SK-N-SH treated with all-trans-retinoic acid at 6 μM for 48 hours (cell line): ENCODE measurements around the gene CACNB2.
A peak's percentile ranks its signal among the peaks of the same experiment; 100 is the strongest.

ENCODE experiments used
- GLIS3 ChIP-seq: fragments of 250-450 bp; sonication (Bioruptor Pico); IDR thresholded peaks from 2 replicates; pipeline ENCODE4 v1.5.0; 2020; ENCODE audit warnings: mild to moderate bottlenecking, moderate library complexity
- PPARA ChIP-seq: fragments of 250-450 bp; sonication (Bioruptor Pico); IDR thresholded peaks from 2 replicates; pipeline ENCODE4 v1.5.0; 2020; ENCODE audit warnings: mild to moderate bottlenecking, borderline replicate concordance
- SNAI2 ChIP-seq: fragments of 250-450 bp; sonication (Bioruptor Pico); IDR thresholded peaks from 2 replicates; pipeline ENCODE4 v1.5.0; 2020; ENCODE audit warnings: mild to moderate bottlenecking, moderate library complexity
- ZC3H10 ChIP-seq: fragments of 250-450 bp; sonication (Bioruptor Pico); IDR thresholded peaks from 2 replicates; pipeline ENCODE4 v1.5.1; 2021; ENCODE audit warnings: mild to moderate bottlenecking, moderate library complexity
- ZFP3 ChIP-seq: fragments of 250-450 bp; sonication (Bioruptor Pico); IDR thresholded peaks from 2 replicates; pipeline ENCODE4 v1.5.0; 2020; ENCODE audit warnings: mild to moderate bottlenecking, moderate library complexity
- ZFP30 ChIP-seq: fragments of 450-650 bp; formaldehyde crosslinking; IDR thresholded peaks from 2 replicates; pipeline ENCODE4 v1.5.0; 2022; ENCODE audit warnings: mild to moderate bottlenecking, moderate library complexity
- ZNF8 ChIP-seq: fragments of 450-650 bp; formaldehyde crosslinking; IDR thresholded peaks from 2 replicates; pipeline ENCODE4 v1.5.0; 2020; ENCODE audit warnings: mild to moderate bottlenecking, moderate library complexity
- TF ChIP-seq, protein P1 (sequence below): fragments of 250-450 bp; sonication (Bioruptor Pico); IDR thresholded peaks from 2 replicates; pipeline ENCODE4 v1.8.0; 2020; ENCODE audit warnings: mild to moderate bottlenecking, moderate library complexity, borderline replicate concordance
- TF ChIP-seq, protein P2 (sequence below): fragments of 250-450 bp; sonication (Bioruptor Pico); IDR thresholded peaks from 2 replicates; pipeline ENCODE4 v1.5.1; 2020; ENCODE audit warnings: low read depth, mild to moderate bottlenecking, moderate library complexity
- TF ChIP-seq, protein P3 (sequence below): fragments of 250-450 bp; sonication (Bioruptor Pico); IDR thresholded peaks from 2 replicates; pipeline ENCODE4 v1.5.0; 2020; ENCODE audit warnings: mild to moderate bottlenecking, moderate library complexity
- TF ChIP-seq, protein P4 (sequence below): fragments of 250-450 bp; sonication (Bioruptor Pico); IDR thresholded peaks from 2 replicates; pipeline ENCODE4 v1.8.0; 2021; ENCODE audit warnings: low read depth, mild to moderate bottlenecking, moderate library complexity, borderline replicate concordance

DNA sequence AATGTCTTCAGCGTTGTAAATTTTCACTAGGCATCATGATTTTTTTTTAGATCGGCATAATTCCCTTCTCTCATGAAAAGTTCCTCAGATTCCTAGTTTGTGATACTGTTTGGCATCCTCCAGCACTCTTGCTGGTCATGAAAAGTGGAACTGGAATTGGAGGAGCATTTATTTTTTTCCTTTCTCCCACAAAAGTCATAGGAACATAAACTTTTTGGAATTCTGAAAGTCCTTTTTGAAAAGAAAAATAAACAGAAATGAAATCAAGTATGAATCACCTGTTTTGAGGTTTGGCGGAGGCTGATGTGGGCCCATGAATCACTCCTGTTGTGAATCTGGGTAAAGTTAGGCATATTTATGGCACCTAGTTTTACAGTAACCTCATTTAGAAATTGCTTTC lies 17.7 kb downstream of the CACNB2 start:
- TF ChIP-seq PPARA (CRISPR knock-in tag) (no peak), ZNF8 (CRISPR knock-in tag) (no peak), ZC3H10 (CRISPR knock-in tag) (0 out of 2 replicates have a peak, but pooled peaks have one; percentile 41), ZFP3 (CRISPR knock-in tag) (no peak), GLIS3 (CRISPR knock-in tag) (no peak), SNAI2 (CRISPR knock-in tag) (no peak), ZFP30 (no peak)
- TF ChIP-seq, protein P1, sequence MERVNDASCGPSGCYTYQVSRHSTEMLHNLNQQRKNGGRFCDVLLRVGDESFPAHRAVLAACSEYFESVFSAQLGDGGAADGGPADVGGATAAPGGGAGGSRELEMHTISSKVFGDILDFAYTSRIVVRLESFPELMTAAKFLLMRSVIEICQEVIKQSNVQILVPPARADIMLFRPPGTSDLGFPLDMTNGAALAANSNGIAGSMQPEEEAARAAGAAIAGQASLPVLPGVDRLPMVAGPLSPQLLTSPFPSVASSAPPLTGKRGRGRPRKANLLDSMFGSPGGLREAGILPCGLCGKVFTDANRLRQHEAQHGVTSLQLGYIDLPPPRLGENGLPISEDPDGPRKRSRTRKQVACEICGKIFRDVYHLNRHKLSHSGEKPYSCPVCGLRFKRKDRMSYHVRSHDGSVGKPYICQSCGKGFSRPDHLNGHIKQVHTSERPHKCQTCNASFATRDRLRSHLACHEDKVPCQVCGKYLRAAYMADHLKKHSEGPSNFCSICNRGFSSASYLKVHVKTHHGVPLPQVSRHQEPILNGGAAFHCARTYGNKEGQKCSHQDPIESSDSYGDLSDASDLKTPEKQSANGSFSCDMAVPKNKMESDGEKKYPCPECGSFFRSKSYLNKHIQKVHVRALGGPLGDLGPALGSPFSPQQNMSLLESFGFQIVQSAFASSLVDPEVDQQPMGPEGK: peak; percentile 35; the same call in 1 of the 2 replicates
- TF ChIP-seq, protein P2, sequence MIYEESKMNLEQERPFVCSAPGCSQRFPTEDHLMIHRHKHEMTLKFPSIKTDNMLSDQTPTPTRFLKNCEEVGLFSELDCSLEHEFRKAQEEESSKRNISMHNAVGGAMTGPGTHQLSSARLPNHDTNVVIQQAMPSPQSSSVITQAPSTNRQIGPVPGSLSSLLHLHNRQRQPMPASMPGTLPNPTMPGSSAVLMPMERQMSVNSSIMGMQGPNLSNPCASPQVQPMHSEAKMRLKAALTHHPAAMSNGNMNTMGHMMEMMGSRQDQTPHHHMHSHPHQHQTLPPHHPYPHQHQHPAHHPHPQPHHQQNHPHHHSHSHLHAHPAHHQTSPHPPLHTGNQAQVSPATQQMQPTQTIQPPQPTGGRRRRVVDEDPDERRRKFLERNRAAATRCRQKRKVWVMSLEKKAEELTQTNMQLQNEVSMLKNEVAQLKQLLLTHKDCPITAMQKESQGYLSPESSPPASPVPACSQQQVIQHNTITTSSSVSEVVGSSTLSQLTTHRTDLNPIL: no peak
- TF ChIP-seq, protein P3, sequence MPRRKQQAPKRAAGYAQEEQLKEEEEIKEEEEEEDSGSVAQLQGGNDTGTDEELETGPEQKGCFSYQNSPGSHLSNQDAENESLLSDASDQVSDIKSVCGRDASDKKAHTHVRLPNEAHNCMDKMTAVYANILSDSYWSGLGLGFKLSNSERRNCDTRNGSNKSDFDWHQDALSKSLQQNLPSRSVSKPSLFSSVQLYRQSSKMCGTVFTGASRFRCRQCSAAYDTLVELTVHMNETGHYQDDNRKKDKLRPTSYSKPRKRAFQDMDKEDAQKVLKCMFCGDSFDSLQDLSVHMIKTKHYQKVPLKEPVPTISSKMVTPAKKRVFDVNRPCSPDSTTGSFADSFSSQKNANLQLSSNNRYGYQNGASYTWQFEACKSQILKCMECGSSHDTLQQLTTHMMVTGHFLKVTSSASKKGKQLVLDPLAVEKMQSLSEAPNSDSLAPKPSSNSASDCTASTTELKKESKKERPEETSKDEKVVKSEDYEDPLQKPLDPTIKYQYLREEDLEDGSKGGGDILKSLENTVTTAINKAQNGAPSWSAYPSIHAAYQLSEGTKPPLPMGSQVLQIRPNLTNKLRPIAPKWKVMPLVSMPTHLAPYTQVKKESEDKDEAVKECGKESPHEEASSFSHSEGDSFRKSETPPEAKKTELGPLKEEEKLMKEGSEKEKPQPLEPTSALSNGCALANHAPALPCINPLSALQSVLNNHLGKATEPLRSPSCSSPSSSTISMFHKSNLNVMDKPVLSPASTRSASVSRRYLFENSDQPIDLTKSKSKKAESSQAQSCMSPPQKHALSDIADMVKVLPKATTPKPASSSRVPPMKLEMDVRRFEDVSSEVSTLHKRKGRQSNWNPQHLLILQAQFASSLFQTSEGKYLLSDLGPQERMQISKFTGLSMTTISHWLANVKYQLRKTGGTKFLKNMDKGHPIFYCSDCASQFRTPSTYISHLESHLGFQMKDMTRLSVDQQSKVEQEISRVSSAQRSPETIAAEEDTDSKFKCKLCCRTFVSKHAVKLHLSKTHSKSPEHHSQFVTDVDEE (CRISPR knock-in tag): no peak
- TF ChIP-seq, protein P4, sequence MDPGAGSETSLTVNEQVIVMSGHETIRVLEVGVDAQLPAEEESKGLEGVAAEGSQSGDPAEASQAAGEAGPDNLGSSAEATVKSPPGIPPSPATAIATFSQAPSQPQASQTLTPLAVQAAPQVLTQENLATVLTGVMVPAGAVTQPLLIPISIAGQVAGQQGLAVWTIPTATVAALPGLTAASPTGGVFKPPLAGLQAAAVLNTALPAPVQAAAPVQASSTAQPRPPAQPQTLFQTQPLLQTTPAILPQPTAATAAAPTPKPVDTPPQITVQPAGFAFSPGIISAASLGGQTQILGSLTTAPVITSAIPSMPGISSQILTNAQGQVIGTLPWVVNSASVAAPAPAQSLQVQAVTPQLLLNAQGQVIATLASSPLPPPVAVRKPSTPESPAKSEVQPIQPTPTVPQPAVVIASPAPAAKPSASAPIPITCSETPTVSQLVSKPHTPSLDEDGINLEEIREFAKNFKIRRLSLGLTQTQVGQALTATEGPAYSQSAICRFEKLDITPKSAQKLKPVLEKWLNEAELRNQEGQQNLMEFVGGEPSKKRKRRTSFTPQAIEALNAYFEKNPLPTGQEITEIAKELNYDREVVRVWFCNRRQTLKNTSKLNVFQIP (CRISPR knock-in tag): no peak
